ENCODE measurements around the gene CPT1A.

DNA sequence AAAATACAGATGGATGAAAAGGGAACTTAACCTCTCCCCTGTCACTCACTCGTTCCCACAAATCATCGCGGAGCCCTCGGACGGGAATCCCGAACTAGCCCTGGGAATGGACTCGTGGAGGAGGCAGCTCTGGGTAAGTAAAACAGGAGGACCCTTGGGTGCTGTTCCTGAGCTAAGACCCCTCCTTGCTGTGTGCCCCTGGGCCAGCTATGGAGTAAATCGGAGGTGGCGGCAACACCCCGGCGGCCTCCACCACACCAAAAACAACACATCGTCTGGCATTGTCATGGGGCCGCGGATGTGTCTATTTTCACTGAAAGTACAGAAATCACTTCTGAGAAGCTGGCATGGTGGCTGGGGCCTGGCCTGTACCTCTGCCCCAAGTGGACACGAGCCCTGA lies 12.1 kb downstream of the CPT1A start:
- no peak for TF ChIP-seq POLR2A (IDR thresholded peaks at IDR 0.05; ENCODE audit: low read depth, low read length)
- no peak for TF ChIP-seq POLR2AphosphoS5 (IDR thresholded peaks at IDR 0.05; ENCODE audit: low read depth, low read length)
